OCI-M2 (cell line): ENCODE measurements around the gene SULF2.

ENCODE experiments used
- DNase-seq: peaks from one replicate; lab custom pipeline; 2025; ENCODE audit not compliant: unreplicated experiment; lab: John Stamatoyannopoulos, UW

Gene SULF2

DNA sequence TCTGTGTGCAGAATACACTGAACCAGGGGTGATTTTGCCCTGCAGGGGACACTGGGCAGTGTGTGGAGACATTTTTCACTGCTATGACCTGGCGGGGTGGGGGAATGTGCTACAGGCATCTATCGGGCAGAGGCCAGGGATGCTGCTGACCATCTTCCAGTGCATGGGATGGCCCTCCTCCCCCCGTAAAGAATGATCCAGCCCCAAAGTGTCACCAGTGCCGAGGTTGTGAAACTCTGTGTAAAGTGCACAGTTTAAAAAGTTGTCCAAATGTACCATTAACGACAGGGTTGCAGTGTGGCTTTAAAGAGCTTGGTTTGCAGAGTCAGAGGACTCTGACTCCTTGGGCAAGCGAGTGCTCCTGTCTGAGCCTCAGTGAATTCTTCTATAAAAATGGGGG, 72.1 kb downstream of the SULF2 start:
- DNase-seq = no peak

GRCh38 chr20:47711046-47711752, 74.1 kb downstream of the SULF2 start:
- DNase-seq = no peak

DNA sequence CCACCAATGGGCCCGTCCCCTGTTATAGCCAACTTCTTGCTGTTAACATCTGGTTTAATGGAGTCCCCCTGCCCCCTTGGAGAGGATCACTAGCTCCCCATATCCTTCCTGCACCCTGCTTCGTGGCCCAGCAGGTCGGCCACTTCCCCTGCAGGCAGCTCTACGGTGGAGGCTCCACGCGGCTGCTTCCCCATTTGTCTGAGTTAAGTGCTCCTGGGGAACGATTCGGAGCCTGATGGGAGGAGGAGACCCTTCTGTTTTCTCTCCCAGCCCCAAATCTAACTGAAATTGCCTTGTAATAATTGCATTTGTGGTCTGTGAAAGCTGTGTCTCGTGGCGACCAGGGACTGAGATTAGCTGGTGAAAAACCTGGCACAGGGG, 74.6 kb downstream of the SULF2 start:
- no peak for DNase-seq

- DNase-seq = no peak
Observed at GRCh38 chr20:47708953-47709833, 76.1 kb downstream of the SULF2 start.

- no peak for DNase-seq
Observed at GRCh38 chr20:47708140-47708807, 77.0 kb downstream of the SULF2 start.

DNA sequence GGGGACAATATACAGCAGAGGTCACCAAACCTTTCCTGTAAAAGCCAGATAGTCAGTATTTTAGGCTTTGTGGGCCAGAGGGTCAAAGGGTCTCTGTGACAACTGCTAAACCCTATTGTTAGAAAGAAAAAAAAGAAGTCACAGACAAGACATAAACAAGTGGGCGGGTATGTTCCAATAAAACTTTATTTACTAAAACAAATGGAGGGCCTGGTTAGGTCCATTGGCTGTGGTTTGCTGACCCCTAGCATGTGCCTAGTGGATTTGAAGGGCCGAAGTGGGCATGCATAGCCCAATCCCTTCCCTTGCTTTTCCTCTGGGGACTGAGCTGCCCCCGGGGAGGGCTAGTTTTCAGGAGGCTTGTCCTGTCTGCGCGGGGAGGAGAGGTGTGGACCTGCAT, 78.9 kb downstream of the SULF2 start:
- no peak for DNase-seq

DNA sequence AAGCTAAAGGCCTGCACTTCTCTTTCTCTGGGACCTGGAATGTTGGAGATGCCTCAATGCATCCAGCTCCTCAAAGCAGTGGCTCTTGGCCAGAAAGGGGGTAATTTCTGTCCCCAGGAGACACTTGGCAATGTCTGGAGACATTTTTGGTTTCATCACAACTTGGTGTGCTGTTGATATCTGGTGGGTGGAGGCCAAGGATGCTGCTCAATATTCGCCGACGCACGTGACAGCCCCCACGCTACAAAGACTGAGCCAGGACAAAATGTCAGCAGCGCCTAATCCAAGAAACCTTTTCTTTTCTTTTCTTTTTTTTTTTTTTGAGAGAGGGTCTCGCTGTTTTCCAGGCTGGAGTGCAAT, 79.8 kb downstream of the SULF2 start:
- no peak for DNase-seq

DNA sequence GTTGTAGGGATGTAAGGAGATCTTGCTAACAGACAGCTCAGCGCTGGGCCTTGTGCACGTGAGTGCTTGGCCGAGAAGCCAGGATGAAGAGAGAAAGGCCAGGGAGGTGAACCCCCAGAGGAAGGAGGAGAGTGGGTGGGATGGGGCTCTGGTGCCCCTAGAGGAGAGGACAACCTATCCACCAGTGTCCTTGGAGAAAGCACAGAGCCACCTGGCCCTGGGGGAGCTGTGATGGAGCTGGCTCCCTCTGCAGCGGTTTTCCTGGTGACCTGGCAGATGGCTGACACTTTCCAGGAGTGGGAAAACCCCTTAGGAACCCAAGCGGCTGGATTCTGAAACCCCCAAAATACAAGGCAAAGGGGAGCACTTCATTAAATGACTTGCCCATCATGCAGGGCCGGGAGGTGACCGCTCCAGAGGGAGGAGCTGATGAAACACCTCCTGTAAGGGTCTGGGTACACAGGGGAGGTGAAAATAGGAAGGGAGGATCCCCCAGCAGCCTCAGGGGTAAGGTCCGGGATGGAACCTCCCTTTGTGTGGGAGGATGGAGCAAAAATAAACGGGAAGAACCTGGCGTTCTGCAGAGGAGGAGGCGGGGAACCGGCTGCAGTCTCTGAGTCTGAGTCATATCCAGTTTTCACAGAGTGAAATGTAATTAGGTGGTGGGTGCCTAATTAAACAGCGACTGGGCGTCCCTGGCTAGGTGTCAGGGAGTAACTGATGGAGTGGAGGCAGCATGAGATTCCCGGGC, 80.4 kb downstream of the SULF2 start:
- DNase-seq = no peak

DNA sequence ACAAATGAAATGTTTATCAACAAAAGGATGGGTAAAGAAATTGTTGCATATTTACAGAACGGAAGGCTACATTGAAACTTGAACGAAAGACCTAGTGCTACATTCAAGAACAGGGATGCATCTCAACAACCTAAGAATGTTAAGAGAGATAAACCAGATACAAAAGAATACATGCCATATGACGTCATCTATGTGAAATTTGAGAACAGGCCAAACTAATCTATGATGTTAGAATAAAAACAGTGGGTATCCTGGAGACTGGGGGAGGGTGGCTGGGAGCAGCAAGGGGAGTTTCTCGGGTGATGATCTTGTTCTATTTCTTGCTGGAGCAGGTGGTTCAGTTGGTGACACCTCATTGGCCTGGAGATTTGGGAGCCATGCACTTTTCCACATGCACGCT, 81.5 kb downstream of the SULF2 start:
- no peak for DNase-seq

- no peak for DNase-seq
Observed at GRCh38 chr20:47701612-47702011, 83.7 kb downstream of the SULF2 start.

DNA sequence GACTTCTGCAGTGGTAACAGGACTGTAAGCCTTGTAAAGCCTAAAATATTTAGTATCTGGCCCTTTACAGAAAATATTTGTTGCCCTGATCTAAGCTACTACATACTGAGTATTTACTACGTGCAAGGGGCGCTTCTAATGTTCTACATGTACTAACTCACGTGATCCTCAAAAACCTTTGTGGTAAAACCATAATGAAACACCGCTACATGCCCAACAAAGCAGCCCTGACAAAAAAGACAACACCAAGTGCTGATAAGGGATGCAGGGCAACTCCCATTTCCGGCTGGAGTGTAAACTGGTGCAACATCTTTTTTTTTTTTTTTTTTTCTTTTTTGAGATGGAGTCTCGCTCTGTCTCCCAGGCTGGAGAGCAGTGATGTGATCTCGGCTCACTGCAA, 85.0 kb downstream of the SULF2 start:
- DNase-seq = no peak

GRCh38 chr20:47699818-47700217, 85.5 kb downstream of the SULF2 start:
- DNase-seq = no peak

- no peak for DNase-seq
Observed at GRCh38 chr20:47698142-47698541, 87.1 kb downstream of the SULF2 start.

- DNase-seq = no peak
Observed at GRCh38 chr20:47696856-47697255, 88.4 kb downstream of the SULF2 start.

GRCh38 chr20:47694021-47694818, 91.1 kb downstream of the SULF2 start:
- DNase-seq = no peak

DNA sequence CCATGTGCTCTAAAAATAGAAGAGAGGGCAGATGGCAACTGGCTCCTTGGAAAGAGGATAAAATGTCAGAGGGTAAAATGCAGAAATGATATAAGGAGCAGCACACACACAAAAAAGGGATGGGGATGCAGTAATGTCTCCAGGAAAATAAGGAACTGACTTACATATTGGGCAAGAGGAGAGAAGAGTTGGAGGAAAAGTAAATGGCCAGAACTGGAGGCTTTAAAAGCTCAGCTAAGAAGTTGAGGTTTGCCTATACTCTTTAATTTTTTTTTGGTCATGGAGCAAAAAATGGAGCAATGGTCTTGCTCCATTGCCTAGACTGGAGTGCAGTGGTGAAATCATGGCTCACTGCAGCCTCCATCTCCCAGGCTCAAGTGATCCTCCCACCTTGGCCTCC, 93.7 kb downstream of the SULF2 start:
- no peak for DNase-seq

- DNase-seq = no peak
Observed at GRCh38 chr20:47689731-47690130, 95.5 kb downstream of the SULF2 start.

DNA sequence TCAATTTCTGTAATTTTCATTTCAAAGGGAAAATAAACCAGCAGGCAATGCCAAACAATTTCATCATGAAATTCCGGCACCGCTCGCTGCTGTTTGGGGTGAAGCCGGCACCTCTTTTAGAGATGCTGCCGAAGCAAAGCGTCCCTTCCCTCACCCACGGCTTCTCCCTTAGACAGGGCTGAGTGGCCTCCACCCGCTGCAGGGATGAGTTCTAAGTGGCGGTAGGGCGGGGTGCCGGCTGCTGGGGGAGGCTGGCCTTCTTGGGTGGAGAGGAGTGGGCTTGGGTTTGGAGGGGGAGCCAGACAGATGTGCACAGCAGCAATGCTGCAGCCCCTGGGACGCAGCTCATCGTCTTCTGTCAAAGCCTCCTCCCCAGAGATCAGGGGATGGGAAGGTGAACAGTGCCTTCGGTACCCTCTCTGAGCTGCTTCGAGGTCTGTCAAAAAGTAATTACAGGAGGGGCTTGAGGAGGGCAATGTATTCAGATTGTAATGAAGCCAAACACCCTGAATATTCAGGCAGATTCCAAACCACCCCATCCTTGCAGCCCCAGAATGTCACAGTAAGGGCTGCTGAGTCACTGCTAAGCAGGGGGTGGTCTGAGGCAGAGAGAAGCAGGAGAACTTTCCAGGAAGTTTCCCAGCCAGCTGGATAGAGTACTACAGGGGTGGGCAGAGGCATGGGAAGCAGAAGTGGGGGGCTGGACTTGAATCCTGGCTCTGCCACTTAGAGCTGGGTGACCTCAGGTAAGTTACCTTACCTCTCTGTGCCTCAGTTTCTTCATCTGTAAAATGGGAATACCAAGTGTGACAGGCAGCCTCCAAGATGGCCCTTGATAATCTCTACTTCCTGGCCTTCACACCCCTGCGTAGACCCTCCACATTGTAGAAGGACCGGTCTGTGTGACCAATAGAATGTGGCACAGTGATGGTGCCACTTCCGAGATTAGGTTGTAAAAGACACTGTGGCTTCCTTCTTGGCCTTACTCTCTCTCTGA, 96.6 kb downstream of the SULF2 start:
- DNase-seq = no peak
